WTC11 (cell line): ENCODE measurements around the gene RAPGEF6. TPM values are rescaled to one million over a fixed set of nuclear protein-coding genes. Genes with fewer than 3 reads are reported as not detected.

Experiments
- ATAC-seq: fragments of 200-7000 bp; cut with Tn5 transposase; 2 replicates; pipeline ENCODE4 v1.10.0; 2021; ENCODE audit warnings: mild to moderate bottlenecking, moderate library complexity
- CTCF ChIA-PET: fragments of 300-600 bp; sonication (Branson Sonifier 250); formaldehyde crosslinking; loops from one replicate; lab custom pipeline; 2021; ENCODE audit warnings: antibody characterized with exemption; lab: Charles Lee
- POLR2A ChIA-PET: fragments of 350-600 bp; sonication (Branson Sonifier 250); formaldehyde crosslinking; loops from one replicate; lab custom pipeline; 2021; ENCODE audit warnings: antibody characterized with exemption; lab: Charles Lee
- DNase-seq: peaks from one replicate; pipeline ENCODE4 v3.0.0; 2021; ENCODE audit warnings: low spot score
- H3K27ac Mint-ChIP-seq: 2 replicates; pipeline ENCODE4 v1.8.0; 2021; ENCODE audit warnings: mixed read lengths
- H3K27me3 Mint-ChIP-seq: 2 replicates; pipeline ENCODE4 v1.8.0; 2021; ENCODE audit warnings: low read depth, mild to moderate bottlenecking, moderate library complexity, mixed read lengths
- H3K36me3 Mint-ChIP-seq: 2 replicates; pipeline ENCODE4 v1.8.0; 2021; ENCODE audit warnings: mixed read lengths
- H3K4me1 Mint-ChIP-seq: 2 replicates; pipeline ENCODE4 v1.8.0; 2022; ENCODE audit warnings: mixed read lengths
- H3K4me3 Mint-ChIP-seq: 2 replicates; pipeline ENCODE4 v1.8.0; 2021; ENCODE audit warnings: mild to moderate bottlenecking, moderate library complexity, mixed read lengths
- H3K9me3 Mint-ChIP-seq: 2 replicates; pipeline ENCODE4 v1.8.0; 2021; ENCODE audit warnings: mixed read lengths
- ATF3 ChIP-seq: sonication (generic); formaldehyde crosslinking; conservative IDR thresholded peaks from 2 replicates; pipeline ENCODE4 v1.8.1; 2022; ENCODE audit warnings: mild to moderate bottlenecking, missing genetic modification reagents
- HMGXB4 ChIP-seq: sonication (generic); formaldehyde crosslinking; IDR thresholded peaks from 2 replicates; pipeline ENCODE4 v1.8.1; 2023; ENCODE audit warnings: mild to moderate bottlenecking, moderate library complexity, missing genetic modification reagents
- KAT7 ChIP-seq: sonication (generic); formaldehyde crosslinking; IDR thresholded peaks from 2 replicates; pipeline ENCODE4 v1.8.1; 2023; ENCODE audit warnings: missing genetic modification reagents, mild to moderate bottlenecking, borderline replicate concordance
- PRDM15 ChIP-seq: sonication (generic); formaldehyde crosslinking; IDR thresholded peaks from 2 replicates; pipeline ENCODE4 v1.8.0; 2022; ENCODE audit warnings: missing genetic modification reagents
- PREB ChIP-seq: sonication (generic); formaldehyde crosslinking; IDR thresholded peaks from 2 replicates; pipeline ENCODE4 v1.8.1; 2022; ENCODE audit warnings: mild to moderate bottlenecking, missing genetic modification reagents, moderate library complexity, borderline replicate concordance
- SP1 ChIP-seq: sonication (generic); formaldehyde crosslinking; conservative IDR thresholded peaks from 2 replicates; pipeline ENCODE4 v1.8.1; 2022; ENCODE audit warnings: missing genetic modification reagents
- TCF7 ChIP-seq: sonication (generic); formaldehyde crosslinking; IDR thresholded peaks from 2 replicates; pipeline ENCODE4 v1.8.0; 2022; ENCODE audit warnings: mild to moderate bottlenecking, low read depth, missing genetic modification reagents, moderate library complexity
- ZNF219 ChIP-seq: sonication (generic); formaldehyde crosslinking; IDR thresholded peaks from 2 replicates; pipeline ENCODE4 v1.8.0; 2023; ENCODE audit warnings: missing genetic modification reagents, mild to moderate bottlenecking, borderline replicate concordance
- ZNF416 ChIP-seq: fragments of 250-450 bp; sonication (Bioruptor Pico); IDR thresholded peaks from 2 replicates; pipeline ENCODE4 v1.9.0; 2021; ENCODE audit warnings: mild to moderate bottlenecking, inconsistent platforms
- ZNF423 ChIP-seq: fragments of 250-450 bp; sonication (Bioruptor Pico); IDR thresholded peaks from 2 replicates; pipeline ENCODE4 v2.1.2; 2022; ENCODE audit warnings: mild to moderate bottlenecking, moderate library complexity
- ZNF425 ChIP-seq: fragments of 250-450 bp; sonication (Bioruptor Pico); conservative IDR thresholded peaks from 2 replicates; pipeline ENCODE4 v1.9.0; 2021; ENCODE audit warnings: mild to moderate bottlenecking
- total RNA-seq: library from RNA; stranded (reverse); gene quantifications from 3 replicates; pipeline ENCODE4 v1.2.3, GENCODE V29; 2021
- TF ChIP-seq, protein P1 (sequence below): sonication (generic); formaldehyde crosslinking; IDR thresholded peaks from 2 replicates; pipeline ENCODE4 v1.8.1; 2022; ENCODE audit warnings: low read depth, missing genetic modification reagents, borderline replicate concordance
- TF ChIP-seq, protein P2 (sequence below): sonication (generic); formaldehyde crosslinking; IDR thresholded peaks from 2 replicates; pipeline ENCODE4 v1.8.0; 2022; ENCODE audit warnings: mild to moderate bottlenecking, missing genetic modification reagents
- TF ChIP-seq, protein P3 (sequence below): sonication (generic); formaldehyde crosslinking; IDR thresholded peaks from 2 replicates; pipeline ENCODE4 v1.8.1; 2023; ENCODE audit warnings: mild to moderate bottlenecking, missing genetic modification reagents

Gene RAPGEF6
- total RNA-seq, 1 experiment from 2014 or later: 18.0 TPM

DNA sequence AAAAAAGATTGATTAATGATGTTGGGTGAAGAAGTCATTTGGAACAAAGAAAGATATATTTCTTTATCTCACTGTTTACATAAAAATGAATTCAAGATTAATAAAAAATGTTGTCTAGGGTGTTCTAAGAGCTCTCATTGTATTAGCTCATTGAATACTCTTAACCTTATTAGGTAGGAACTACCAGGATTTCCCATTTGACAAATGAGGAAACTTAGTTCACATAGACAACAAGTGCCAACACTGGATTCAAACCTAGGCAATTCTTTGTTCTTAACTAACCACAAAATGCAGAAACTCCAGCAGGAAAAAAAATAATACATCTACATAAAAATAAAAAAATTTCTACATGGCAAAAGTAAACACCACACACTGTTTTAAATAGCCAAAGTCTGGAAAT is 175.8 kb downstream of the RAPGEF6 start:
- Mint-ChIP-seq H3K4me3 (no peak overlapping the region), H3K27me3 (no peaks in the 10 kb centered on the region), H3K4me1 (no peaks in the 10 kb centered on the region), H3K36me3 (peaks cover 34% of the 10 kb centered on the region), H3K9me3 (peaks cover 6% of the 10 kb centered on the region), H3K27ac (no peak overlapping the region)
- ChIA-PET POLR2A (no interaction called here), CTCF (no interaction called here)
- ATAC-seq: no peak
- DNase-seq: no peak
- TF ChIP-seq KAT7 (CRISPR knock-in tag) (no peak), TCF7 (no peak), HMGXB4 (CRISPR knock-in tag) (no peak), ZNF416 (no peak), PRDM15 (CRISPR knock-in tag) (no peak), SP1 (CRISPR knock-in tag) (no peak), ZNF425 (CRISPR knock-in tag) (no peak), ZNF423 (CRISPR knock-in tag) (no peak), PREB (no peak), ATF3 (CRISPR knock-in tag) (no peak), ZNF219 (no peak)
- TF ChIP-seq, protein P1, sequence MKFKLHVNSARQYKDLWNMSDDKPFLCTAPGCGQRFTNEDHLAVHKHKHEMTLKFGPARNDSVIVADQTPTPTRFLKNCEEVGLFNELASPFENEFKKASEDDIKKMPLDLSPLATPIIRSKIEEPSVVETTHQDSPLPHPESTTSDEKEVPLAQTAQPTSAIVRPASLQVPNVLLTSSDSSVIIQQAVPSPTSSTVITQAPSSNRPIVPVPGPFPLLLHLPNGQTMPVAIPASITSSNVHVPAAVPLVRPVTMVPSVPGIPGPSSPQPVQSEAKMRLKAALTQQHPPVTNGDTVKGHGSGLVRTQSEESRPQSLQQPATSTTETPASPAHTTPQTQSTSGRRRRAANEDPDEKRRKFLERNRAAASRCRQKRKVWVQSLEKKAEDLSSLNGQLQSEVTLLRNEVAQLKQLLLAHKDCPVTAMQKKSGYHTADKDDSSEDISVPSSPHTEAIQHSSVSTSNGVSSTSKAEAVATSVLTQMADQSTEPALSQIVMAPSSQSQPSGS (CRISPR knock-in tag): no peak
- TF ChIP-seq, protein P2, sequence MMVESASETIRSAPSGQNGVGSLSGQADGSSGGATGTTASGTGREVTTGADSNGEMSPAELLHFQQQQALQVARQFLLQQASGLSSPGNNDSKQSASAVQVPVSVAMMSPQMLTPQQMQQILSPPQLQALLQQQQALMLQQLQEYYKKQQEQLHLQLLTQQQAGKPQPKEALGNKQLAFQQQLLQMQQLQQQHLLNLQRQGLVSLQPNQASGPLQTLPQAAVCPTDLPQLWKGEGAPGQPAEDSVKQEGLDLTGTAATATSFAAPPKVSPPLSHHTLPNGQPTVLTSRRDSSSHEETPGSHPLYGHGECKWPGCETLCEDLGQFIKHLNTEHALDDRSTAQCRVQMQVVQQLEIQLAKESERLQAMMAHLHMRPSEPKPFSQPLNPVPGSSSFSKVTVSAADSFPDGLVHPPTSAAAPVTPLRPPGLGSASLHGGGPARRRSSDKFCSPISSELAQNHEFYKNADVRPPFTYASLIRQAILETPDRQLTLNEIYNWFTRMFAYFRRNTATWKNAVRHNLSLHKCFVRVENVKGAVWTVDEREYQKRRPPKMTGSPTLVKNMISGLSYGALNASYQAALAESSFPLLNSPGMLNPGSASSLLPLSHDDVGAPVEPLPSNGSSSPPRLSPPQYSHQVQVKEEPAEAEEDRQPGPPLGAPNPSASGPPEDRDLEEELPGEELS (CRISPR knock-in tag): no peak
- TF ChIP-seq, protein P3, sequence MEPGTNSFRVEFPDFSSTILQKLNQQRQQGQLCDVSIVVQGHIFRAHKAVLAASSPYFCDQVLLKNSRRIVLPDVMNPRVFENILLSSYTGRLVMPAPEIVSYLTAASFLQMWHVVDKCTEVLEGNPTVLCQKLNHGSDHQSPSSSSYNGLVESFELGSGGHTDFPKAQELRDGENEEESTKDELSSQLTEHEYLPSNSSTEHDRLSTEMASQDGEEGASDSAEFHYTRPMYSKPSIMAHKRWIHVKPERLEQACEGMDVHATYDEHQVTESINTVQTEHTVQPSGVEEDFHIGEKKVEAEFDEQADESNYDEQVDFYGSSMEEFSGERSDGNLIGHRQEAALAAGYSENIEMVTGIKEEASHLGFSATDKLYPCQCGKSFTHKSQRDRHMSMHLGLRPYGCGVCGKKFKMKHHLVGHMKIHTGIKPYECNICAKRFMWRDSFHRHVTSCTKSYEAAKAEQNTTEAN: no peak
